Prostate gland (tissue), 2 donors: ENCODE data around the gene FUZ. TPM values are rescaled to one million over a fixed set of nuclear protein-coding genes. Genes with fewer than 3 reads are reported as not detected.

Experiments used
- DNase-seq: peaks from one replicate; pipeline ENCODE4 v3.0.0-alpha.2; 2019; ENCODE audit warnings: low spot score
- H3K27ac ChIP-seq, 2 donors: fragments of 200-600 bp; sonication (generic); 2 replicates each; pipeline ENCODE4 v1.5.1; 2017 to 2019
- H3K27me3 ChIP-seq: fragments of 200-600 bp; sonication (generic); replicated peaks from 2 replicates; pipeline ENCODE4 v1.5.1; 2019; ENCODE audit not compliant: insufficient read depth
- H3K36me3 ChIP-seq, 2 donors: fragments of 200-600 bp; sonication (generic); 1 replicate in 1 of 2; 2 replicates in 1 of 2; pipeline versions ENCODE4 v1.5.1 to v1.8.1; 2017 to 2019
- H3K4me1 ChIP-seq: fragments of 200-600 bp; sonication (generic); replicated peaks from 2 replicates; pipeline ENCODE4 v1.5.1; 2019
- H3K4me3 ChIP-seq, 2 donors: fragments of 200-600 bp; sonication (generic); 2 replicates each; pipeline ENCODE4 v1.5.1; 2017 to 2019
- H3K9me3 ChIP-seq: fragments of 200-600 bp; sonication (generic); 2 replicates; pipeline ENCODE4 v1.5.1; 2017
- CTCF ChIP-seq, 4 experiments: fragments of 200-600 bp in 2 of 4; fragments of 450-650 bp in 2 of 4; sonication (generic) in 2 of 4; IDR thresholded peaks; 1 replicate in 3 of 4; 2 replicates in 1 of 4; pipeline ENCODE4 v1.5.1; 2016 to 2019; ENCODE audit warnings: antibody characterized with exemption in 4 of 4, mild to moderate bottlenecking in 2 of 4, moderate library complexity in 2 of 4
- POLR2A ChIP-seq: fragments of 450-650 bp; IDR thresholded peaks from one replicate; pipeline ENCODE4 v1.6.1; 2016; ENCODE audit warnings: antibody characterized with exemption, mild to moderate bottlenecking
- POLR2AphosphoS5 ChIP-seq: sonication (generic); formaldehyde crosslinking; IDR thresholded peaks from one replicate; pipeline ENCODE4 v1.6.1; 2017; ENCODE audit warnings: antibody characterized with exemption
- WGBS: methylation state at CpG from one replicate; pipeline ENCODE4 v1.1.5; 2018; 5-methylcytosine and 5-hydroxymethylcytosine counted together
- intact Hi-C: fragments of 100-400 bp; cut with DNase I; formaldehyde crosslinking; loops from one replicate; pipeline ENCODE4 v1.14.2; 2022
- total RNA-seq, 2 donors: library from RNA; depleted of rRNA; stranded (reverse); fragments of >200 nt; gene quantifications; one replicate each; pipeline ENCODE4 v1.1.0, GENCODE V29; 2016

The FUZ gene
- total RNA-seq, 2 donors from 2014 or later = 39.2 to 45.4 TPM

DNA sequence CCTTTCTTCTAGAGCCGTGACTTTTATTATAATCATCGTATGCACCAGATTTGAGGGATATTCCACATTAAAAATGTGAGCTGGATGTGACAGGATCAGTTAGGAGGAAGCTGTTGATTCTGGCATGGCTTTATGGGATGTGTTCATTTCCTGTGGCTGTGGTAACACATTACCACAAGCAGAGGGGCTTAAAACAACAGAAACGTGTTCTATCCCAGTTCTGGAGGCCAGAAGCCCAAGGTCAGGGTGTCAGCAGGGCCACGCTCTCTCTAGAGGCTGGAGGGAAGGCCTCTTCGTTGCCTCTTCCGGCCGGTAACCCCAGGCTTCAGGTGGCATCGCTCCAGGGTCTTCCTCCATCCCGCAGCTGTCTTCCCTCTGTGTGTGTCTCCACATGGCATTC is 19.5 kb upstream of the FUZ start:
- TF ChIP-seq CTCF (IDR thresholded peaks at IDR 0.05) (no peak), POLR2A (no peak), POLR2AphosphoS5 (no peak)
- DNase-seq = no peak
- intact Hi-C loops = no loop called here
- peaks cover 4 to 52% of the 10 kb centered on the region in 2 donors for H3K36me3 ChIP-seq
- no peak overlapping the region for H3K27ac ChIP-seq
- no peaks in the 10 kb centered on the region for H3K27me3 ChIP-seq
- 67% methylated on average over 9 of the region's 9 CpGs for WGBS
- no peaks in the 10 kb centered on the region for H3K9me3 ChIP-seq
- H3K4me1 ChIP-seq = no peaks in the 10 kb centered on the region
- H3K4me3 ChIP-seq = no peak overlapping the region

DNA sequence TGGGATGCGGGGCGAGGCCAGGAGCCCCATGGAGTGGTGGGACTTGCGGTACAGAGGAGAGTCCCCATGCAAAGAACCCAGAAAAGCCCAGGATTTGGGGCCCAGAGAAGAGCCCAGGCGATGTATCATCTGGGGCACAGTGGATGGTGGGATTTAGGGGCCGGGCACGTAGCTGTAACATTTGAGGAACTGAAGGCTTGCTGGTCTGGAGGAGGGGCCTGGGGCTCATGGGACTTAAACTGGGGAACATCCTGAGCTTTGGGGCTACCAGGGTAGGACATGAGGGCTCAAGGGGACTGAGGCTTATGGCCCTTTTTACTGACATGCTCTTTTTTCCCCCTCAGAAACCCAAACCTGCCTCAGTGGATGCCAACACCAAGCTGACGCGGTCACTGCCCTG is 18.5 kb upstream of the FUZ start:
- WGBS = 94% methylated on average over 8 of the region's 8 CpGs
- no peak for TF ChIP-seq CTCF (IDR thresholded peaks at IDR 0.05)
- no peak for TF ChIP-seq POLR2AphosphoS5
- TF ChIP-seq POLR2A = no peak
- no peak overlapping the region for H3K27ac ChIP-seq
- H3K9me3 ChIP-seq = no peaks in the 10 kb centered on the region
- no peak for DNase-seq
- intact Hi-C loops = no loop called here
- no peaks in the 10 kb centered on the region for H3K27me3 ChIP-seq
- H3K4me1 ChIP-seq = no peaks in the 10 kb centered on the region
- no peak overlapping the region for H3K4me3 ChIP-seq
- peaks cover 4 to 48% of the 10 kb centered on the region in 2 donors for H3K36me3 ChIP-seq

GRCh38 chr19:49830766-49831165 is 17.7 kb upstream of the FUZ start:
- Histone ChIP-seq H3K9me3 (no peaks in the 10 kb centered on the region), H3K4me3 (no peak overlapping the region), H3K27me3 (no peaks in the 10 kb centered on the region), H3K27ac (no peak overlapping the region), H3K4me1 (no peaks in the 10 kb centered on the region), H3K36me3 (peaks cover 4 to 41% of the 10 kb centered on the region in 2 donors)
- no peak for TF ChIP-seq POLR2A
- TF ChIP-seq POLR2AphosphoS5 = no peak
- WGBS = 92% methylated on average over 11 of the region's 12 CpGs
- DNase-seq = no peak
- intact Hi-C loops = no loop called here

DNA sequence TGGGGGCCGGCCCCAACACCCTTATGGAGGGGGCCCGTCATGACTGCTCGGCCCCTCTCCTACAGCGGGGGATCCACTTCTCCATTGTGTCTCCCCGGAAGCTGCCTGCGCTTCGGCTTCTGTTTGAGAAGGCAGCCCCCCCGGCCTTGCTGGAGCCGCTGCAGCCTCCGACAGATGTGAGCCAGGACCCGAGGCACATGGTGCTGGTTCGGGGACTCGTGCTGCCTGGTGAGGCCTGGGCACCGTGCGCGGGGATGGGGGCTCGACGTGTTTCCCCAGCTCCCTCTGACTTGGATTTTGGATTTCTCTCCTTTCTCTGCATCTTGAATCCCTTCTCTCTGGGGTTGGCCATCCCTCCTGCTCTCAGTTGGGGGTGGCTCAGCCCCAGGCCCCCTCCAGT is 16.6 kb upstream of the FUZ start:
- 97% methylated on average over 14 of the region's 18 CpGs for WGBS
- Histone ChIP-seq H3K9me3 (no peaks in the 10 kb centered on the region), H3K4me3 (no peak overlapping the region), H3K4me1 (no peaks in the 10 kb centered on the region), H3K27me3 (no peaks in the 10 kb centered on the region), H3K27ac (no peak overlapping the region), H3K36me3 (peaks cover 0 to 31% of the 10 kb centered on the region in 2 donors)
- intact Hi-C loops = no loop called here
- DNase-seq = no peak
- TF ChIP-seq POLR2AphosphoS5 = no peak
- TF ChIP-seq POLR2A = no peak
- no peak for TF ChIP-seq CTCF (IDR thresholded peaks at IDR 0.05)

- Histone ChIP-seq H3K36me3 (peaks cover 0 to 30% of the 10 kb centered on the region in 2 donors), H3K4me1 (no peaks in the 10 kb centered on the region), H3K4me3 (no peak overlapping the region), H3K27ac (no peak overlapping the region), H3K27me3 (no peaks in the 10 kb centered on the region), H3K9me3 (no peaks in the 10 kb centered on the region)
- TF ChIP-seq POLR2A (no peak), CTCF (IDR thresholded peaks at IDR 0.05) (no peak), POLR2AphosphoS5 (no peak)
- intact Hi-C loops = no loop called here
- WGBS = 90% methylated on average over 8 of the region's 8 CpGs
- no peak for DNase-seq
Observed at GRCh38 chr19:49829200-49829599, 16.1 kb upstream of the FUZ start.
